Measurements from ENCODE around the gene AKIRIN2.
"Not testable (repeated sequence)": the region's sequence is repeated elsewhere in the genome, so short reads cannot be mapped to it uniquely, and the experiment has no call there.

The AKIRIN2 gene

DNA sequence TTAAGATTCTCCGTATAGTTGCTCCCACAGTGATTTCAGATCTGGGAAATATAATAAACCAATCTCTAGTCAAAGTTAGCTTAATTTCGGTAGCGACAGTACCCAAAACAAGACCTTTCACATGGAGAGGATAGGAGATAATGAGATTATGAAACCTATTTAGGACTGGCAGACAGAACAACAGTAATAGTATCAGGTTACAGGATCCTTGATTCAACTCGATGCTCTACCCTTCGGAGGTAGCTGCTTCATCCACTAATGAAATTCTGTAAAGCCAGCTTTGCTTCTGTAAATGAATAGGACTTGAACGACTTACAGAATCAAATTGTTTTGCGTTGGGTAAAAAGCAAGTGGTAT, 534 bp upstream of the AKIRIN2 start:
- Histone ChIP-seq H3K9me3 (ENCODE audit: insufficient read depth, low read length) (no peaks in the 10 kb centered on the region), H3K9ac (ENCODE audit: insufficient read length, low read depth) (peak overlapping the region; percentile 64), H3K27me3 (ENCODE audit: insufficient read depth, insufficient read length) (no peaks in the 10 kb centered on the region), H3K4me1 (ENCODE audit: insufficient read depth, insufficient read length) (no peaks in the 10 kb centered on the region), H3K36me3 (ENCODE audit: insufficient read depth, insufficient read length, low read length) (peaks cover 12% of the 10 kb centered on the region), H3K4me3 (ENCODE audit: insufficient read length, low read depth) (peak overlapping the region; percentile 29)
- TF ChIP-seq ZNF274 (IDR thresholded peaks at IDR 0.05; ENCODE audit: low read depth, low read length): no peak
- no peak for DNase-seq (ENCODE audit: low read depth, low spot score)

DNA sequence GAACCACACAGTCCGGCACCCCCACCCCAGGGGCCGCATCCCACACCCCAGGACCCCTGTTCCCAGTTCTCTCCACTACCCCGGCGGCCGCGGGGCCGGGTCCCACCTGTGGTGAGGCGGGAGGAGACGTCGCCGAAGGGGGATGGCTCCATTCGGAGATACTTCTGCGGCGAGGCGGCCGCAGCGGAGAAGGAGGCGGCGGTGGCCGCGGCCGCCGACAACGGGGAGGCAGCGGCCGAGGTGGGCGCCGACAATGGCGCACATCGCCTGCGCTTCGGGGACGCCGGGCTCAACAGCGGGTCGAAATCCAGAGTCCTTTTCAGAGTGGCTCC, 723 bp downstream of the AKIRIN2 start:
- no peak for TF ChIP-seq ZNF274 (IDR thresholded peaks at IDR 0.05; ENCODE audit: low read depth, low read length)
- no peak for TF ChIP-seq SUZ12 (IDR thresholded peaks at IDR 0.05; ENCODE audit: extremely low read depth, insufficient read depth, insufficient read length)
- TF ChIP-seq YY1 (IDR thresholded peaks at IDR 0.05; ENCODE audit: insufficient read depth, insufficient read length): no peak
- no peaks in the 10 kb centered on the region for H3K9me3 ChIP-seq (ENCODE audit: insufficient read depth, low read length)
- no peak for DNase-seq (ENCODE audit: low read depth, low spot score)

DNA sequence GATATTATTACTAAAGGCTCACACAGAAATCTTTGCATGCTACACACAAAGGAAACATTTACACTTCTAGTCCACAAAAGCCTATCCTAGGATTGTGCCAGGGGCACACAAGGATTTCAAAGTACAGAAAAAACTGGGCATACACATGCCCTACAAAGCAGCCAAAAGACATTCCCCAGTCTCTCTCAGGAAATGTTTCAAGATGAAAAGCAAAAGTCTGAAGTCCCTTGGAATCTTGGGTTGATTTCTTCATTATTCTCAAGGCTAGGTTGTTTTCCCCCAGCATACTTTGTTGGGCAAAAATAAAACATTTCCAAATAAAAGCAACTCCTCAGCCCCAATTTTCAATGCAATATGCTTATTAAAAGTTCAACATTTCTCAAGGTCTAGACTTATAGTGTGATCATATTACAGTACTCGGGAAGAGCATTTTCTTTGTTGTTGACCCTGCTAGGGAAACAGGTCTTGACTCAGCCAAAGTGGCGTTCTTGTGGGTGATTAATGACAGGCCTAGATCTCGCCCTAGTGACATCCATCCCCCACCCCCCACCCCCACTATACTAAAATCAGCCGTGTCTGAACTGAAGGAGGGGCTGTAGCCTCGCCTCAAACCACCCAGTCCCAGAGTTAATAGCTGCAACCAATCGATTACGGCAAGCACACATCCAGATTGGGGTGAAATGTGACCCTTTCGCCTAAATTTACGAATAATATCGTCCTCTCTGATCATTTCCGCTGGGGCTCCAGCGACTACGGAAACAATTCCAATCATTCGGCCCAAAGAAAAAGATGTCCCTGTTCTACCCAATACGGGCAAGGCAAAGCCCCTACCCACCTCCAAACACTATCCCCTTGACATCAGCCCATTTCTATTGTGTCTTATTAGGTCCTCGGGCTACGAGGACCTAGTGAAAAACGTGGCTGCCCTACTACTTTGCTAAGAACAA, 1.4 kb downstream of the AKIRIN2 start:
- Histone ChIP-seq H3K9me3 (ENCODE audit: insufficient read depth, low read length) (no peaks in the 10 kb centered on the region), H3K4me3 (ENCODE audit: insufficient read length, low read depth) (peak overlapping the region; percentile 86), H3K27me3 (ENCODE audit: insufficient read depth, insufficient read length) (no peaks in the 10 kb centered on the region), H3K4me1 (ENCODE audit: insufficient read depth, insufficient read length) (no peaks in the 10 kb centered on the region), H3K9ac (ENCODE audit: insufficient read length, low read depth) (peak overlapping the region; percentile 93), H3K36me3 (ENCODE audit: insufficient read depth, insufficient read length, low read length) (peaks cover 17% of the 10 kb centered on the region)
- no peak for DNase-seq (ENCODE audit: low read depth, low spot score)
- TF ChIP-seq SUZ12 (IDR thresholded peaks at IDR 0.05; ENCODE audit: extremely low read depth, insufficient read depth, insufficient read length): no peak
- TF ChIP-seq ZNF274 (IDR thresholded peaks at IDR 0.05; ENCODE audit: low read depth, low read length): no peak
- TF ChIP-seq YY1 (IDR thresholded peaks at IDR 0.05; ENCODE audit: insufficient read depth, insufficient read length): no peak

More for the DNA sequence above, 723 bp downstream of the AKIRIN2 start:
- H3K27me3 ChIP-seq (ENCODE audit: insufficient read depth, insufficient read length): no peaks in the 10 kb centered on the region
- peak overlapping the region; percentile 86 for H3K4me3 ChIP-seq (ENCODE audit: insufficient read length, low read depth)
- peaks cover 17% of the 10 kb centered on the region for H3K36me3 ChIP-seq (ENCODE audit: insufficient read depth, insufficient read length, low read length)
- H3K4me1 ChIP-seq (ENCODE audit: insufficient read depth, insufficient read length): no peaks in the 10 kb centered on the region
- H3K9ac ChIP-seq (ENCODE audit: insufficient read length, low read depth): peak overlapping the region; percentile 93

DNA sequence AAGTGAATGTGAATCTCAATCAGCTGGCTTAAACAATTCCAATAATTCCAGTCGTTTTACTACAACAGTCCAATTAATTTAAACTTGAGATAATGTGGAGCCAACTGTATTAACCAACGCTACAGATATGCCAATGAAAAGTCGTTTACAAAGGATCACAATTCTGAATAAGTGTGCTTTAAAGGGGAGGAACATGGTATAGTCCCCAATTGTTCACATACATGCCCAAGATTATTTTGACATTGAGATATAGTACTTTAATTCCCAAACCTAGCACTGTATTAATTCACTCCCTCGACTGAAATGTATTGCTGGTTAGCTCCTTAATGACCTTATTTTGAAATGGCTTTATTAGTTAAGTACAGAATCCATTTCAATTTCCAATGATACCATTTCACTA, 2.5 kb downstream of the AKIRIN2 start:
- Histone ChIP-seq H3K27me3 (ENCODE audit: insufficient read depth, insufficient read length) (no peaks in the 10 kb centered on the region), H3K9ac (ENCODE audit: insufficient read length, low read depth) (peak overlapping the region; percentile 53), H3K36me3 (ENCODE audit: insufficient read depth, insufficient read length, low read length) (peaks cover 17% of the 10 kb centered on the region), H3K9me3 (ENCODE audit: insufficient read depth, low read length) (no peaks in the 10 kb centered on the region), H3K4me3 (ENCODE audit: insufficient read length, low read depth) (peak overlapping the region; percentile 86), H3K4me1 (ENCODE audit: insufficient read depth, insufficient read length) (no peaks in the 10 kb centered on the region)
- no peak for DNase-seq (ENCODE audit: low read depth, low spot score)
- no peak for TF ChIP-seq SUZ12 (IDR thresholded peaks at IDR 0.05; ENCODE audit: extremely low read depth, insufficient read depth, insufficient read length)
- TF ChIP-seq YY1 (IDR thresholded peaks at IDR 0.05; ENCODE audit: insufficient read depth, insufficient read length): no peak
- TF ChIP-seq ZNF274 (IDR thresholded peaks at IDR 0.05; ENCODE audit: low read depth, low read length): no peak

DNA sequence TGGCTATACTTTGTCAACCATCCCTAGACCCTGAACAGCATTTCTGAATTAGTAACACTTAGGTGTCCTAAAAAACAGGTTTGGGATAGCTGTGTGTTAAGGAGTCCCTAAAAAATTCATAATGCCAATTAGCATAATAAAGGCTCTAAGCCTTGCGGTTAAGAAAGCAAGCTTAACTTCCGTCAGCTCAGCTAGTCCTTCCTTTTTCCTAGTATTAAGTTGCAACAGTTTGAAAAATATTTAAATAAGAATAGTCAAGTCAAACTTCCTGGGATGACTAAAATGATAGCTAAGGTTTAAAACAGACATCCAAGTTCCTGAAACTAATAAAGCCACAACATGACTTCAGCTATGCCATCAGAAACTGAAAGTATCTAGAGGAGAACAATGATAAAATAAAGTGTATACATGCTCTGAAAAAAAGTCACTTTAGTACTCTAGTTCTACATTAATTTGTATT, 3.5 kb downstream of the AKIRIN2 start:
- Histone ChIP-seq H3K4me3 (ENCODE audit: insufficient read length, low read depth) (peak overlapping the region; percentile 86), H3K36me3 (ENCODE audit: insufficient read depth, insufficient read length, low read length) (peaks cover 17% of the 10 kb centered on the region), H3K9me3 (ENCODE audit: insufficient read depth, low read length) (no peaks in the 10 kb centered on the region), H3K27me3 (ENCODE audit: insufficient read depth, insufficient read length) (no peaks in the 10 kb centered on the region), H3K4me1 (ENCODE audit: insufficient read depth, insufficient read length) (no peaks in the 10 kb centered on the region), H3K9ac (ENCODE audit: insufficient read length, low read depth) (no peak overlapping the region)
- no peak for DNase-seq (ENCODE audit: low read depth, low spot score)
- TF ChIP-seq YY1 (IDR thresholded peaks at IDR 0.05; ENCODE audit: insufficient read depth, insufficient read length) (no peak), ZNF274 (IDR thresholded peaks at IDR 0.05; ENCODE audit: low read depth, low read length) (no peak), SUZ12 (IDR thresholded peaks at IDR 0.05; ENCODE audit: extremely low read depth, insufficient read depth, insufficient read length) (no peak)

DNA sequence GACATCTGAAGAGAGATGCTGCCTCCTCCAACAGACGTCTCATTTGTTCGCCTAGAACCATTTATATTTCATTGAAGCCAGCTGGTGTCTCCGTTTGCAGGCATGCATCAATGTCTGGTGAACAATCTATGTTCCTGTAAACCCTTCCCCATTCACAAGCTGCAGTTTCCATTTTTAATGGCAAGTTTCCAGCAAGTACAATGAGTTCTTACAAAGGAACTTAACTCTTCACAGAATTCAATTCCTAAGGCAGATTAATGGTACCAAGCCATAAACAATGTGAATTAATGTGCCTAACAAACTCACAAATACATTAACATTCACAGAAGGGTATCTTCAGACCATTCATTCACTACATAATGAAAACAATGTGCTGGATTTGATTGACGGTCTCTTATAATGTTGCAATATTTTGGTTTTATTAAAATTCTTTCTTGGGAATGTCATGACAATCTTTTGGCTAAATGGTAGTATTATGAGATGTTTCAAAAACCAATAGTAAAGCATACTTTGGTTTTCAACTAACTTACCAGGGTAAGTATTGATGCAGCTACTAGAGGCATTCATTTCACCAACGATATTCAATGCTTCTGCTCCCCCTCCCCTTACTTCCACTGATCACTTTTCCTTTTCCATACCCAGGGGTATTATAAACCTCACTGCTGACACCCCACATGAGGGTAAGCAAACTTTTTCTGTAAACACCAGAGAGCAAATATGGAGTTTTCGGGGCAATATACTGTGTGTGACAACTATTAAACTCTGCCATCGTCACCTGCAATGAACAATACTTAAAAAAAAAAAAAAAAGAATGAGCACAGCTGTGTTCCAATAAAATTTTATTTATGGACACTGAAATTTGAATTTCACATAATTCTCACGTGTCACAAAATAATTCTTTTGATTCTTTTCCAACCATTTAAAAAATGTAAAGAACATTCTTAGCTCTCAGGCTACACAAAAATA, 4.2 kb downstream of the AKIRIN2 start:
- Histone ChIP-seq H3K36me3 (ENCODE audit: insufficient read depth, insufficient read length, low read length) (peaks cover 17% of the 10 kb centered on the region), H3K4me1 (ENCODE audit: insufficient read depth, insufficient read length) (no peaks in the 10 kb centered on the region), H3K4me3 (ENCODE audit: insufficient read length, low read depth) (no peak overlapping the region), H3K27me3 (ENCODE audit: insufficient read depth, insufficient read length) (no peaks in the 10 kb centered on the region), H3K9ac (ENCODE audit: insufficient read length, low read depth) (no peak overlapping the region), H3K9me3 (ENCODE audit: insufficient read depth, low read length) (no peaks in the 10 kb centered on the region)
- DNase-seq (ENCODE audit: low read depth, low spot score): no peak
- TF ChIP-seq ZNF274 (IDR thresholded peaks at IDR 0.05; ENCODE audit: low read depth, low read length): no peak

DNA sequence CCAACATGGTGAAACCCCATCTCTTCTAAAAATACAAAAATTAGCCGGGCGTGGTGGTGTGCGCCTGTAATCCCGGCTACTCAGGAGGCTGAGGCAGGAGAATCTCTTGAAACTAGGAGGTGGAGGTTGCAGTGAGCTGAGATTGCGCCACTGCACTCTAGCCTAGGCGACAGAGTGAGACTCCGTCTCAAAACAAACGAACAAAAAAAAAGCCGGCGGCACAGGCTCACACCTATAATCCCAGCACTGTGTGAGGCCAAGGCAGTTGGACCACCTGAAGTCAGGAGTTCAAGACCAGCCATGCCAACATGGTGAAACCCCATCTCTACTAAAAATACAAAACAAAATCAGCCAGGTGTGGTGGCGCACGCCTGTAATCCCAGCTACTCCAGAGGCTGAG, 5.2 kb downstream of the AKIRIN2 start:
- H3K27me3 ChIP-seq (ENCODE audit: insufficient read depth, insufficient read length); H3K4me3 ChIP-seq (ENCODE audit: insufficient read length, low read depth); H3K4me1 ChIP-seq (ENCODE audit: insufficient read depth, insufficient read length); DNase-seq (ENCODE audit: low read depth, low spot score); H3K9me3 ChIP-seq (ENCODE audit: insufficient read depth, low read length); H3K9ac ChIP-seq (ENCODE audit: insufficient read length, low read depth): not testable (repeated sequence)
- H3K36me3 ChIP-seq (ENCODE audit: insufficient read depth, insufficient read length, low read length): peaks cover 21% of the 10 kb centered on the region
